B cell (primary cell): ENCODE data around the gene PLA2G10.

Source experiments
- EZH2 ChIP-seq: IDR thresholded peaks from 2 replicates; pipeline ENCODE4 v1.6.1; 2012; ENCODE audit warnings: borderline replicate concordance, low read depth, mild to moderate bottlenecking, moderate library complexity, low read length; ENCODE audit not compliant: insufficient read depth, poor library complexity, severe bottlenecking
- TF ChIP-seq, protein P1 (sequence below): fragments of 200-600 bp; IDR thresholded peaks from one replicate; pipeline ENCODE4 v1.8.0; 2022; ENCODE audit warnings: antibody characterized with exemption, mild to moderate bottlenecking

DNA sequence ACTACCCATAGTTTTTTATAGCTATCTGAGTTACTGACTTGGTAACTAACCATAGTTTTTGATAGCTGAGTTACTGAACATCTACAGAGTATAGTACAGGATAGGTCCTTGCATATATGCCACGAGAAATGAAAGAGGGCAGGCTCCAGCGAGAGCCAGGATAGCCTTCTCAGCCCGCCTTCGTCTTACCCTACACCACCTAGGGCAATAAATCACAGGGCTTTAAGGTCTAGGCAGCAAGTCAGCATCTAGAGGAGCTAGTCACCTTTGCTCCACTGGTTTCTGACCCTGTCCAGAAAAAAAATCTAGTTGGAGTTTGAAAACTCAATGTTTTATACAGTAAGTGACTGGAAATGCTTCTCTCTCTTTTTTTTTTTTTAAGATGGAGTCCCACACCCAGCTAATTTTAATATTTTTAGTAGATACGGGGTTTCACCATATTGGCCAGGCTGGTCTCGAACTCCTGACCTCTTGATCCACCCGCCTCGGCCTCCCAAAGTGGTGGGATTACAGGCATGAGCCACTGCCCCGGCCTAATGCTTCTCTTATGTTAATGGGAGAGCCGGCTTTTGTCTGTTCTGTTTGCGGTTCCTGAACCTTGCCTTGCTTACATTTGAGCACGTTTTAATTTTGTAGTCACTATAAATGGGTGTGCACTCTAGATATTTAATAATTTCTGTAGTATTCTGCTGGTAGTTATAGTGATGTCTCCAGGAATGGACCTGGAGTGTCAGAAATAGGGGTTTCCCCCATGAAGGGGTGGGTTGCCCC, 58.5 kb downstream of the PLA2G10 start:
- no peak for TF ChIP-seq EZH2
- TF ChIP-seq, protein P1, sequence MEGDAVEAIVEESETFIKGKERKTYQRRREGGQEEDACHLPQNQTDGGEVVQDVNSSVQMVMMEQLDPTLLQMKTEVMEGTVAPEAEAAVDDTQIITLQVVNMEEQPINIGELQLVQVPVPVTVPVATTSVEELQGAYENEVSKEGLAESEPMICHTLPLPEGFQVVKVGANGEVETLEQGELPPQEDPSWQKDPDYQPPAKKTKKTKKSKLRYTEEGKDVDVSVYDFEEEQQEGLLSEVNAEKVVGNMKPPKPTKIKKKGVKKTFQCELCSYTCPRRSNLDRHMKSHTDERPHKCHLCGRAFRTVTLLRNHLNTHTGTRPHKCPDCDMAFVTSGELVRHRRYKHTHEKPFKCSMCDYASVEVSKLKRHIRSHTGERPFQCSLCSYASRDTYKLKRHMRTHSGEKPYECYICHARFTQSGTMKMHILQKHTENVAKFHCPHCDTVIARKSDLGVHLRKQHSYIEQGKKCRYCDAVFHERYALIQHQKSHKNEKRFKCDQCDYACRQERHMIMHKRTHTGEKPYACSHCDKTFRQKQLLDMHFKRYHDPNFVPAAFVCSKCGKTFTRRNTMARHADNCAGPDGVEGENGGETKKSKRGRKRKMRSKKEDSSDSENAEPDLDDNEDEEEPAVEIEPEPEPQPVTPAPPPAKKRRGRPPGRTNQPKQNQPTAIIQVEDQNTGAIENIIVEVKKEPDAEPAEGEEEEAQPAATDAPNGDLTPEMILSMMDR, result no peak
